Rectal smooth muscle tissue (tissue), 1 donor: ENCODE measurements around the gene ACBD6.

Experiments used
- H3K27ac ChIP-seq: one replicate; pipeline ENCODE4 v1.7.0; 2013; ENCODE audit warnings: low read depth, low read length, inconsistent platforms
- H3K27me3 ChIP-seq: one replicate; pipeline ENCODE4 v1.7.0; 2013; ENCODE audit warnings: low read length; ENCODE audit not compliant: control insufficient read depth, insufficient read depth
- H3K36me3 ChIP-seq: one replicate; pipeline ENCODE4 v1.7.0; 2013; ENCODE audit warnings: low read length; ENCODE audit not compliant: control insufficient read depth, insufficient read depth
- H3K4me1 ChIP-seq: one replicate; pipeline ENCODE4 v1.7.0; 2013; ENCODE audit warnings: low read length; ENCODE audit not compliant: control insufficient read depth, insufficient read depth
- H3K4me3 ChIP-seq: one replicate; pipeline ENCODE4 v1.7.0; 2013; ENCODE audit warnings: low read length
- H3K9ac ChIP-seq: one replicate; pipeline ENCODE4 v1.7.0; 2013; ENCODE audit warnings: low read length

Gene ACBD6

GRCh38 chr1:180386745-180387367 is 115.5 kb downstream of the ACBD6 start:
- no peak overlapping the region for H3K9ac ChIP-seq
- no peak overlapping the region for H3K4me3 ChIP-seq
- H3K27me3 ChIP-seq, result no peaks in the 10 kb centered on the region
- H3K4me1 ChIP-seq, result no peaks in the 10 kb centered on the region
- H3K27ac ChIP-seq, result no peak overlapping the region
- H3K36me3 ChIP-seq, result no peaks in the 10 kb centered on the region

GRCh38 chr1:180385144-180385543 is 117.2 kb downstream of the ACBD6 start:
- no peaks in the 10 kb centered on the region for H3K36me3 ChIP-seq
- no peaks in the 10 kb centered on the region for H3K4me1 ChIP-seq
- H3K27ac ChIP-seq, result no peak overlapping the region

GRCh38 chr1:180384286-180385005 is 117.9 kb downstream of the ACBD6 start:
- Histone ChIP-seq H3K4me1 (no peaks in the 10 kb centered on the region), H3K9ac (no peak overlapping the region), H3K27me3 (no peaks in the 10 kb centered on the region), H3K4me3 (no peak overlapping the region), H3K36me3 (no peaks in the 10 kb centered on the region), H3K27ac (no peak overlapping the region)

More at GRCh38 chr1:180385144-180385543, 117.2 kb downstream of the ACBD6 start:
- H3K27me3 ChIP-seq, result no peaks in the 10 kb centered on the region
- no peak overlapping the region for H3K9ac ChIP-seq
- no peak overlapping the region for H3K4me3 ChIP-seq

- H3K4me3 ChIP-seq, result no peak overlapping the region
- no peaks in the 10 kb centered on the region for H3K27me3 ChIP-seq
- H3K4me1 ChIP-seq, result no peaks in the 10 kb centered on the region
- H3K9ac ChIP-seq, result no peak overlapping the region
- H3K36me3 ChIP-seq, result no peaks in the 10 kb centered on the region
- no peak overlapping the region for H3K27ac ChIP-seq
Observed at GRCh38 chr1:180382326-180383115, 119.9 kb downstream of the ACBD6 start.

- H3K27ac ChIP-seq, result no peak overlapping the region
- H3K9ac ChIP-seq, result no peak overlapping the region
- H3K27me3 ChIP-seq, result no peaks in the 10 kb centered on the region
- H3K4me1 ChIP-seq, result no peaks in the 10 kb centered on the region
- H3K4me3 ChIP-seq, result no peak overlapping the region
- H3K36me3 ChIP-seq, result no peaks in the 10 kb centered on the region
Observed at GRCh38 chr1:180381184-180381580, 121.2 kb downstream of the ACBD6 start.

- Histone ChIP-seq H3K4me3 (no peak overlapping the region), H3K4me1 (no peaks in the 10 kb centered on the region), H3K27ac (no peak overlapping the region), H3K9ac (no peak overlapping the region), H3K27me3 (no peaks in the 10 kb centered on the region), H3K36me3 (no peaks in the 10 kb centered on the region)
Observed at GRCh38 chr1:180380259-180381183, 121.9 kb downstream of the ACBD6 start.

GRCh38 chr1:180376800-180377199 is 125.6 kb downstream of the ACBD6 start:
- Histone ChIP-seq H3K4me3 (no peak overlapping the region), H3K27ac (no peak overlapping the region), H3K9ac (no peak overlapping the region), H3K36me3 (no peaks in the 10 kb centered on the region), H3K27me3 (no peaks in the 10 kb centered on the region), H3K4me1 (peaks cover 2% of the 10 kb centered on the region)

GRCh38 chr1:180376253-180376652 is 126.1 kb downstream of the ACBD6 start:
- Histone ChIP-seq H3K4me1 (peaks cover 2% of the 10 kb centered on the region), H3K36me3 (no peaks in the 10 kb centered on the region), H3K27me3 (no peaks in the 10 kb centered on the region), H3K9ac (no peak overlapping the region), H3K27ac (no peak overlapping the region), H3K4me3 (no peak overlapping the region)

GRCh38 chr1:180372728-180373127 is 129.6 kb downstream of the ACBD6 start:
- no peaks in the 10 kb centered on the region for H3K27me3 ChIP-seq
- H3K4me1 ChIP-seq, result peaks cover 2% of the 10 kb centered on the region
- H3K36me3 ChIP-seq, result no peaks in the 10 kb centered on the region
- no peak overlapping the region for H3K4me3 ChIP-seq
- H3K27ac ChIP-seq, result no peak overlapping the region
- H3K9ac ChIP-seq, result no peak overlapping the region

- Histone ChIP-seq H3K27me3 (no peaks in the 10 kb centered on the region), H3K4me1 (peaks cover 2% of the 10 kb centered on the region), H3K9ac (no peak overlapping the region), H3K4me3 (no peak overlapping the region), H3K27ac (no peak overlapping the region), H3K36me3 (no peaks in the 10 kb centered on the region)
Observed at GRCh38 chr1:180370597-180370996, 131.8 kb downstream of the ACBD6 start.

- no peaks in the 10 kb centered on the region for H3K36me3 ChIP-seq
- no peaks in the 10 kb centered on the region for H3K27me3 ChIP-seq
- H3K4me1 ChIP-seq, result peaks cover 2% of the 10 kb centered on the region
- no peak overlapping the region for H3K27ac ChIP-seq
- H3K4me3 ChIP-seq, result no peak overlapping the region
- H3K9ac ChIP-seq, result no peak overlapping the region
Observed at GRCh38 chr1:180370188-180370587, 132.2 kb downstream of the ACBD6 start.

GRCh38 chr1:180369061-180369460 is 133.3 kb downstream of the ACBD6 start:
- Histone ChIP-seq H3K27ac (no peak overlapping the region), H3K4me3 (no peak overlapping the region), H3K36me3 (no peaks in the 10 kb centered on the region), H3K4me1 (peaks cover 2% of the 10 kb centered on the region), H3K27me3 (no peaks in the 10 kb centered on the region), H3K9ac (no peak overlapping the region)
